Hematopoietic multipotent progenitor cell treated with erythropoietin and hydrocortisone succinate and interleukin-3 and kit ligand, for 6 days (in vitro differentiated cells): ENCODE measurements around the gene THAP2.

Experiments used
- DNase-seq: peaks from one replicate; pipeline ENCODE4 v3.0.0-alpha.2; 2015

THAP2 gene

DNA sequence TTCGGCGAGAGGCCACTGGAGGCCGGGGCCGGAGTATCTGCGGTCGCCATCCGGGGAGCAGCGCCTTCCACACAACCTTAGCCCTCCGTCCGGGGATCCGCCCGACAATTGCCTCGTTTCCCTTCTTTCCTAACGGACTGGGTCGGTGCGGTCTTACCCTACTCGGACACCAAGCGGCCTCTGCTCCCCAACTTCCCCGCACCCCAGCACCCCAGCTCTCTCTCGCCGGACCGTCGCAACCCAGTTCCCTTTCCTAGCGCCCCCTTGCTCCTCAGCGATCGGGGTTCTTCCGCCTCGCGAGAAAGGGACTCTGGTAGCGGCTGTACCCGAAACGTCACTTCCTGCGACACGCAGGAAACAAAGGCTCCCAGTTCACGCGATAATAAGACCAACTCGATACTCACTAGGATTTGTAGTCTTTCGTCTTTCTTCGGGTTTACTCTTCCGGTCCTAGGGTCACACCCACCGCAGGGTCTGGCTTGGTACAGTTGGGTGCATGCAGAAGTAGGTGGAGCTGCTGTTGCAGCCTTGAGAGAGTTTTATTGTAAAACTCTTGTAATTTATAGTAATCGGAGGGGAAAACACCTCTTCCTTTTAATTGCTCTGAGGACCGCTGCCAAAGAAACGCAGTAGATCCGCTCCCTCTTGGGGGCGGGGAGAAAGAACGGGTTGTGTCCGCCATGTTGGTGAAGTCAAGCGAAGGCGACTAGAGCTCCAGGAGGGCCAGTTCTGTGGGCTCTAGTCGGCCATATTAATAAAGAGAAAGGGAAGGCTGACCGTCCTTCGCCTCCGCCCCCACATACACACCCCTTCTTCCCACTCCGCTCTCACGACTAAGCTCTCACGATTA lies at the start of gene THAP2, which contains the start of gene ZFC3H1:
TSS of gene THAP2 (plus strand) at position 741 of the 850 bp plus-strand sequence. CDS start 209 bp downstream, outside the sequence.
TSS of gene ZFC3H1 (minus strand) at position 288 of the 850 bp plus-strand sequence. CDS start at position 50, 238 bp downstream.
- peak; percentile 100 for DNase-seq

DNA sequence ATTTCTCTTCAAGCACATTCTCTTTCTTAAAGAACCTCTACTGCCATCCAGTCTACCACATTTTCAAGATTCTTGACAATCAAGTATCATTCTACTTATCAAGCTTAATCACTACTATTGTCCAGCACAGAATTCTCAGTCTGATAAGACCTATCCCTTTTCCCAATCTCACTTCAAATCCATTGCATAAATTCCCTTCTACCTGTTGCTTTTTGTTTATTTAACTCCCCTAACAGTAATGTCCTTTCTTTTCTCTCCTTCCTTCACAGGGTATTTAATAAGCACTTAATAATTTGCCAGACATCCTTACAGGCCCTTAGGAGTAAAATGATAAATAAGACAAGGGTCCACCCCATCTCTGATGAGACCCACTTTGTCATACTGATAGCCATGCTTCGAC lies 42.2 kb upstream of the THAP2 start:
- no peak for DNase-seq

DNA sequence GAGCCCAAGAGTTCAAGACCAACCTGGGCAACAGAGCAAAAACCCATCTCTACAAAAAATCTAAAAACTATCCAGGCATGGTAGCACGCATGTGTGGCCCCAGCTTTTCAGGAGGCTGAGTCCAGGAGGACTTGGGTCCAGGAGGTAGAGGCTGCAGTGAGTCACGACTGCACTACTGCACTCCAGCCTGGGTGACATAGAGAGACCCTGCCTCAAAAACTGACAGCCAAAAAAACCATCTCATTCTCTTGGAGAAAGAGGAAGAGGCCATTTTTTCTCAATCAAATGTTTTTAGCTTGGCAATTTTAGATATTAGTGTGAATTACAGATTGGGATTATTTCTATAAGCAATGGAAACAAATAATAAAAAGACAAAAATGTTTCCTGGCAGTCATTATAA lies 38.6 kb upstream of the THAP2 start:
- no peak for DNase-seq

DNA sequence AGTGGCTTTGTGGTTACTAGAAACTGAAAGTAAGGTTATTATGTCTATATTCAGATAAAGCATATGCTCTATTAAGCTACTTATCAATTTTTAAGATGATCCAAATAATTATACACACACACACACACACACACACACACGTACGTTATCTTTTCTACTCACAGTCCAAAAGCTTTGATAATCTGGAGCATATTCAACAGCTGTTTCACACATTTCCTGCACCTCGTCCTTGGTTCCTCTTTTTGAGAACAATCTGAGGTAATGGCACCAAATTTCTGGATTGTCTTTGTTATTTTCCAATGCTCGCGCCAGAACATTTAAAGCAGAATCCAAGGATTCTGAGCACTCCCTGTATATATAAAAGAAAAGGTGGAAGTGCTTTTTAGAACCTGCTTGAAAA lies 38.0 kb upstream of the THAP2 start:
- peak; percentile 78 for DNase-seq

DNA sequence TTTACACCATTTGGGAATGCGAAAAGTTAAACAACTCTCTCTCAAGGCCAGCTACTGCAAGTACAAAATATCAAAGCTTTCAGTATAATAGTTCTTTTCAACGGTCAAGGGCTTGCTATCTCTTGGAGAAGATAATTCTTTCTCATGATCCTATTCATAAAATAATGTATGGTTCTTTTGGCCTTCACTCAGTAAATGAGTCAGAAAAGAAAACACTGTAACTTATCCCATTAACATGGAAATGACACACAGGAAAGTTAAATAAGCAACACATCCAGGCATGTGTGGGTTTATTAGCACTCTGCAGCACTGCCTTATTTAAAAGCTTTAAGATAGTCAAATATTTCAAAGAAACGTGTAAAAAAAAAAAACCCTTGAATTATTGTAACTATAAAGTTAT lies 37.3 kb upstream of the THAP2 start:
- DNase-seq = no peak

DNA sequence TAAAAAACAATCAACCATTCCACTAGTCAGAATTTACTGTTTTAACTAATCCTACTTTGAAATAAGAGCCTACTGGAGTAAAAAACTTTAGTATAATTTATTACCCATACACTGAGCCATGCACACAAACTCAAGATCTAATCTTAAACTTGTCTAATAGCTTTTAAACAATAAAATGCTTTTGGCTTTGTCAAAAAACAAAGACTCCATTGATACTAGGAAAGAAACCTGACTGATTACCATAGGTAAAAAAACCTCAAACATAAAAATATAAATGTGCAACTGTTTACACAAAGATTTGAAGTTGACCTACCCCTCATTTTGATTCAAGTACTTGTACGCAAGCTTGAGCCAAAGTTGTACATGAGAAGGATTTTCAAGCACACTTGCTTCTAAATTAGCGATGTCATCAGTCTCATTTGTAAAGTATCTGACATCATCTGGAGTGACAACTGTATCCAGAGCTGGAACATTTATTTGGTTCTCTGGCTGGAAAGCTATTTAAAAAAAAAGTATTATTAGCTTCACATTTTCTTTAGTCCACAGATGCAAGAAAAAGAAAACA lies 36.6 kb upstream of the THAP2 start:
- no peak for DNase-seq

DNA sequence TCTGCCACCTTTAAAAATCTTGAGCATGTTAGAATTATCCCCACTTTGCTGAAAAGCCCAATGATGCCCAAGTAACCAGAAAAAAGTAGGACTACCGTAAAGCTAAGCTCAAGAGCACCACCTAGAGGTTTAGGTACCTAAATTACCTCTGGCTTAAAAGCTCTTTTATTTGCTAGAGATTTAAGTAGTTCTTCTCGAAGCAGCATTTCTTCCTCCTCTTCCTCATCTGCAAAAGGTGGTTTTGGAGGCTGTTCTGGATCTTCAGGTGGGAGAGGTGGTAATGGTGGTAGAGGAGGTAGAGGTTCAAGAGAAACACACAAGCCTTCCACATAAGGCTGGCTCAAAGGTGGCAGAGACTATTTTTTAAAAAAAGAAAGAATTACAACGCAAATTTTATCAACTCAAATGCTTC lies 27.4 kb upstream of the THAP2 start:
- DNase-seq = peak; percentile 95

DNA sequence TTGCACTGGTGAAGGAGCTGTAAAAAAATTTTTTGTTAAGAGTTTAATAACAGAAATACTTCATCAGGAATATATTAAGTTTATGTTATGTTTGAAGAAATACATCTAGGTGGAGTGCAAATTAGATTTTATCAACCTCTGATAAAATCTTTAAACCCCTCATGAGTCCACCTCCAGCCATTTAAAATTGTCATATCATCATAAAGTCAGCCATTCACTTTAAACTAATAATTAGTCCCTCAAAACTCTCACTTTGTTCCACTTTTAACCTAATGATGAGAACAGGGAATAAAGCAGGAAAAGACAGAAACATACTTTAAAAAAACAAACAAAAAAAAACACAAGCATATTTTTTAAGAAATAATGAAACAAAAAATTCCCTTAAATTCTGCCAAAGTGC lies 25.6 kb upstream of the THAP2 start:
- no peak for DNase-seq

DNA sequence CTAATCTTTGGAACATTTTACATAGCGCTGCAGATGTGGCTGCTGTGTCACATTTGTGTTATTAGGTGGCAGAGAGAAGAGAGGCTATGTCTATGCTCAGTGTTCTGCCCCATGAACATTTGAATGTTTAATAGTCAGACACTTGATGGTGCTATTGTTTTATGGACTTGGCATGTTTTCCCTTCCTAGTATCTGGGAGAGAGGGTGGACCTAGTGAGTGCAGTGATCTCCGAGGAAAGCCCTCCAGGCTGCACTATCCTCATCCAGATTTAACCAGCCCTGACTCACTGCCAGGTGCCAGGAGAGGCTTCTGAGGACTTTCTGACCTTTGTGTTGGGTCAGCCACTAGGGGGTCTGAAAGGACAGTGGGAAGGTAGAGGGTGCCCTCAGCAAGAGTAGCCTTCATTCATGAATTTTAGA lies 24.8 kb upstream of the THAP2 start:
- peak; percentile 49 for DNase-seq

DNA sequence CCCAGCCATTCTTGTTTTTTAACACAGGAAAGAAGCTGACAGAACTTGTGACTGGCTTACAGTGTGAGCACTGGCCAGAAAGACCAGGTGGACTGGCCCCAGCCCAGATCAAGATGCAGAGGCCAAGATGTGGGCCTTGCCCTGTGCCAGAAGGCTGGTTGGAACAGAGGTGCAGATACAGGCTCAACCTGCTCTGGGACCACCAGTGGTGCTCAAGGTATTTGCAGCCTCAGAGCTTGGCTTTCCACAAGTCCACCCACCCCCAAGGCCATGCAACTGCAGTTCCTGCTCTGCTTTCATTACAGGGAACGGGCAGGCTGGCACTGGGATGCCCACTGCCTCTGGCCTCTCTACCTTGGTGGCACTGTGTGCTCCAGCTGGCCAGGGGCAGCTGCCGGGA lies 23.8 kb upstream of the THAP2 start:
- DNase-seq = no peak

DNA sequence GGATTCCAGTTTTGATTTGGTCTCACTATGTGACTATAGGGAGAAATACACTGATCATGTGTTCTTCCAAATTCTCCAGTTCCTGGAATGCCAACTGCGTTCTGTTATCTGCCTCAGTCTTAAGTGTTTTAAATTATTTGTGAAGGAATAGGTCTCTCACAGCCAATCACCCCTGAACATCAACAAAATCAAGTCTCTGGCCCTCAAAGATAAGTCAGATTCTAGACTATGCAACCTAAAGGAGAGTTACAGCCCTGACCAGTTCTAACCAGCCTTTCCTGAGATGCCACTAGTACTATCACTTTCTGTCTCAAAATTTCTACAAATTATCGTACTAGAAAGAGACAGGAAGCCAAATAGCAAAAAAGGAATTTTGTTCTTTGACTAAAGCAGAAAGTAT lies 22.7 kb upstream of the THAP2 start:
- peak; percentile 65 for DNase-seq

DNA sequence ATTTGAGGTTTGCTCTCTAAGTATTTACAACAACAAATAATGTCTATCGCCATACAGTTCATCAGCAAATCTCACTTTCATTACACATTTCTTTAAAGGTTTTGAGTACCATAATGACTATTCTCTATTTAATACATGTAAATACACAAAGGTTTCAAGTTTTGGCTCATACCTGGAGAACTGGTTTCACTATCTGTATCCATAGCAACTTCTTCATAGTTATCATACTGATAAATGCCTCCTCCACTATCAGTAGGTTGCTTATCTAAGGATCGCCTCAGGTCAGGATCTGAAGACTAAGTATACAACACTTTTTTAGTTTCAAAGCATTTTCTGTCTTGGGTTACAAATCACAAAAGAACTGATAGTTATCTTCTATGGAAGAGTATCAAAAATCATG lies 21.8 kb upstream of the THAP2 start:
- no peak for DNase-seq

DNA sequence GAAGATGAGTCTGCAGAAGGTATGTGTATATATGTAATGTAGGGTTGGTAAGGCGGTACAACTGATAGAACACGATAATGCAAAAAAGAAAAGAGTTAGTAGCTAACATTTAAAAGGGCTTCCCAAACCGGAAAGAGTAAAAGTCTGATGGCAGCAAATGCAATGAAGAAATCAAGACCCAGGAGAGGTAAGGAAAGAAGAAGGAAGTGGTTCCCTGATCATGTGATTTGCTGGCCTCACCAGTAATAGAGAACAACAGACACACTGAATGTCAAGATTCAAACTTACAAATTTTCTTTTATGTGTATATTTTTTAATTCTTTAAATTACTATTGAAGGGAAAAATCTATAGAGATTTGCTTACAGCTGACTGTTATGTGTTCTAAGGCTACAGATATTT lies 18.8 kb upstream of the THAP2 start:
- DNase-seq = peak; percentile 40

DNA sequence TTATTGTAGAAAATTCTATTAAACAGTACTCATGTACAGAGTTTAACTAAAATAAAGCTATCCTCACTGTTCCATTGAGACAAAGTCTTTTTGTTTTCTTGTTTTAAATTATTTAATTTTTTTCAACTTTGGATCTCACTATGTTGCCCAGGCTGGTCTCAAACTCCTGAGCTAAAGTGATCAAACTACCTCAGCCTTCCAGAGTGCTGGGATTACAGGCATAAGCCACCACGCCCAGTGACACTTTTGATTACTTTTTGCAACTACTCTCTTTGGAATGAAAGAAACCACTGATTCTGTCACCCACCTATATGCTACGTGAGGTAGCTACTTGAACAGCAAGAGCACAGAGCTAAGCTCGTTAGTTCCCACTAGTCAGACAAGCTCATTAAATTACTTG lies 17.6 kb upstream of the THAP2 start:
- no peak for DNase-seq

DNA sequence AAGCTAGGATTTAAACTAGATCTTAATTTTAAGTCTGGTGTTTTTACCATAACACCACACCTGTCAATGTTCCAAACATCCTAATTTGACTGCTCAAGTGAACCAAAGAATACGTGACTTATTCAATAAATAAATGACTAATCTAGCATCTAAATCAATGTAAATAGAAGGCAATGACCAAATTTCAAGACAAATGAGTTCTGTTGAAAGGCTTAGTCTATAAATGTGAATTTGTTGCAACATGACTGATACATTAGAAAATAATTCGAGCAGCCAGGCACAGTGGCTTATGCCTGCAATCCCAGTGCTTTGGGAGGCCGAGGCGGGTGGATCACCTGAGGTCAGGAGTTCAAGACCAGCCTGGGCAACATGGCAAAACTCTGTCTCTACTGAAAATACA lies 15.6 kb upstream of the THAP2 start:
- no peak for DNase-seq

DNA sequence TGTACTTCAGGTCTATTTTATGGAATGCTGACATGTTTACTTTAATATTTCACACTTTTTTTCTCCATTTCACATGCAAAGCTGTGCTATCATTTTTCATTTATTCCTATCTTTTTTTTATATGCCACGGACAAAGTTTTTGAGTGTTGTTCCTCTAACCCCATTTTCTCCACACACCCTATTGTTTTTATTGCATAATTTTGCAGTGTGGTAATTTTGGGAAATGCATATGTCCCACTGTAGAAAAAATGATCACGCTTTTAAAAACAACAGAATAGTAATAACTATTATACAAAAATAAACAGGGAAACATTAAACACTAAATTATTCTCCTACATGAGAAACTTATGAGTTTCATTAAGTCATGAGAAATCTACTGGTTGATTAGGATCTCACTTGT lies 14.7 kb upstream of the THAP2 start:
- DNase-seq = no peak

DNA sequence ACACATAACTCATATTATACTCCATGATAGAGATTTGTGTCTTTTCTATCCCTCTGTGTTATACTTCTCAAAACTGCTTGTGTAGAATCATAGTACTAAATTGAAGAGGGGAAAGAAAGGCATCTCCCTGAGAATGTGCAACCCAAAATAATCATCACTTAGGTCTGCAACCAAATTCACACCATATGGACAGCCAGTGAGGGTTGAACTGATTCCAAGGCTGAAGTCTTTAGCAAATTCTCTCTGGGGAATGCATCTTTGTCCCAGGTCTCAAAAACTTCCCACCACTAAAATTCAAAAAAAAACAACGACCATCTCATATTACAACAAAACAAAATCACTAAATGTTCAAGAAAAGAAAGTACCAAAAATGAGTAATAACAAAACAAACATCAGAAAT lies 11.4 kb upstream of the THAP2 start:
- DNase-seq = no peak

DNA sequence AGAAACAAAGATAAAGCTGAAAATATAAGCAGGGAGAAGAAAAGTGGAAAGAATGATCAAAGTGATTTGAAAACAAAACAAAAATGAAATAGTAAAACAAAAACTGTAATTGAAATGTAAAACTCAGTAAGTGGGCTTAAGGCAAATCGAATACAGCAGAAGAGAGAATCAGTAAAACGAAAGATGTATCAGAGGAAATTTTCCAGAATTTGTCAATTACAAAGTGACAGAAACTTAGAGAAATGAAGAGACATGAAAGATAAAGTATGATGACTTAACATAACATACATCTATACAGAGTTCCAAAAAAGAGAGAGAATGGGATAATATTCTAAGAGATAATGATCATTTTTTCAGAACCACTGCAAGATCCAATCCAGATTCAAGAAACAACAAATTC lies 11.0 kb upstream of the THAP2 start:
- no peak for DNase-seq

DNA sequence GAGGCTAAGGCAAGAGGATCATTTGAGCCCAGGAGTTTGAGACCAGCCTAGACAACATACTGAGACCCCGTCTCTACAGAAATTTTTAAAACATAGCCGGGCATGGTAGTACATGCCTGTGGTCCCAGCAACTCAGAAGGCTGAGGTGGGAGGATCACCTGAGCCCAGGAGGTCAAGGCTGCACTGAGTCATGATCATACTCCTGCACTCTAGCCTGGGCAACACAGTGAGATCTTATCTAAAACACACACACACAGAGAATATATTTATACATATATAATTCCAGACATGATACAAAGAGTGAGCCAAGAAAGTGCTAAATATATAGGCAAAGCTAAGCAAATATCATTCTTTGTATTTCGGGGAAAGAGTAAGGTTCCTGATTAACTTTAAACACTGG lies 9.9 kb upstream of the THAP2 start:
- DNase-seq = no peak

DNA sequence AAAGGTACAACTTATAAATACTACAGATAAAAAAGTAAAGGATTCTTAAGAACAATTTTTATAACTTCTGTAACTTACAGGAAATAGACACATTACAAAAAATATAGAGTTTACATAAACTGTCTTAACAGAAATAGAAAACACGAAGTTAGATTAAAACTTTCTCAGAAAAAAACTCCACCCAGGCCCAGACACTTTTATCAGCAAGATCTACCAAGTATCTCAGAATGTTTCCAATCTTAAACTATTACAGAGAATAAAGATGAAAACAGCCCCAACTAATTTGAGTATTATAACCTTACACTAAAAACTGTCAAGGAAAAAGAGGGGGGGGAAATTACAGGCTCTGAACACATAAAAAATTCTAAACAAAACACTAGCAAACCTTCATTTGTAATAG lies 8.6 kb upstream of the THAP2 start:
- DNase-seq = no peak

DNA sequence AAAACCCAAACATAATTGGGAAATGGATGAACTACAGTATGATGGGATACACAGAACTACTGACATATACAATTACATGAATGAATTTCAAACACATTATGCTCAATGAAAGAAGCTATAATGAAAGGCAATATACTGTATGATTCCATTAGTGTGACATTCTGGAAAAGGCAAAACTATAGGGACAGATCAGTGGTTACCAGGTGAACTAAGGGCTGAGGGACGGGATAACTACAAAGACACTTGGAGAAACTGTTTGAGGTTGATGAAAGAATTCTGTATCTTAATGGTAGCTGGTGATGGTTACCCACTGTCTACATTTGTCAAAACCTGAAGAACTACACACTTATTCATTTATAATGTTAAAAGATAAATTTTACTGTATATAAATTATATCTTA lies 8.2 kb upstream of the THAP2 start:
- DNase-seq = no peak

DNA sequence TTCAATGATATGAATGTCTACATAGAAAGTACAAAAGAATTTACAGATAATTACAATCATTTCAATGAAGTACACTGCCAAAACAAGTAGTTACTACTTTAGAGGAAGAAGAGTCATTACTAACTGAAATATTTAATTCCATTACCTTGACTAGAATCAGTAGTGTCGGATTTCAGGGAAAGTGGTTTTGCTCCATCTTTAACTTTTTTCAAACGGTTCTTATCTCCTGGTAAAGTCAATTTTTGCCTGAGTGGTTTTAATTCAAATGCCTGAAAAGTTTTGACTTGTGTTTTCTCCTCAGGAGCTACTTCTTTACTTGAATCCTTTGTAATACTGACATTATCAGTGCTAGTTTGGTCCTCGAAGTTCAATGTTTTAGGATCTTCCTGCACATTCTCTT lies 7.4 kb upstream of the THAP2 start:
- DNase-seq = no peak

DNA sequence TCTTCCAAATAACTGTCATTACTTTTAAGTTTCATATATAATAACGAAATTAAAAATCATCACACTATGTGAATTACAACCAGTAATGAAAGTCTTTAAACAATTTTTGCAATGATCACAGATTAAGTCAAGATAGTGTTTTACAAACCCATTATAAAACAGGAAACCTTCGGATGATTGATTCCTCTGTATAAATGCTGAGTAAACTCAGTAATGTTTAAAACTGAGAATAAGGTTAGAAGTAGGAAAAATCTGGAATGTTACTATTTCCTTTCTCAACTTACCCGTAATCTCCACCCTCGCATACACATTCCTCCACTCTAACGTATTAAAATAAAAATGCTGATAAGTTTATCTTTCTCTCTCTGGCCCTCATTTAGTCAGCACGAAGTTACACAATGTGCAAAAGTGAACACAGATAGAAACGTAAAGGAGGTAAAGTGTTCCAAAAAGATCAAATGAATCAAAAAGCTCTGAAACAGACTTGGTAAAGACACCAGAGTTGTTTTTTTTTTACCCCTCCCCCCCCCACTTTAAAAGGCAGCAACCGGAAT lies 2.0 kb upstream of the THAP2 start:
- peak; percentile 73 for DNase-seq

DNA sequence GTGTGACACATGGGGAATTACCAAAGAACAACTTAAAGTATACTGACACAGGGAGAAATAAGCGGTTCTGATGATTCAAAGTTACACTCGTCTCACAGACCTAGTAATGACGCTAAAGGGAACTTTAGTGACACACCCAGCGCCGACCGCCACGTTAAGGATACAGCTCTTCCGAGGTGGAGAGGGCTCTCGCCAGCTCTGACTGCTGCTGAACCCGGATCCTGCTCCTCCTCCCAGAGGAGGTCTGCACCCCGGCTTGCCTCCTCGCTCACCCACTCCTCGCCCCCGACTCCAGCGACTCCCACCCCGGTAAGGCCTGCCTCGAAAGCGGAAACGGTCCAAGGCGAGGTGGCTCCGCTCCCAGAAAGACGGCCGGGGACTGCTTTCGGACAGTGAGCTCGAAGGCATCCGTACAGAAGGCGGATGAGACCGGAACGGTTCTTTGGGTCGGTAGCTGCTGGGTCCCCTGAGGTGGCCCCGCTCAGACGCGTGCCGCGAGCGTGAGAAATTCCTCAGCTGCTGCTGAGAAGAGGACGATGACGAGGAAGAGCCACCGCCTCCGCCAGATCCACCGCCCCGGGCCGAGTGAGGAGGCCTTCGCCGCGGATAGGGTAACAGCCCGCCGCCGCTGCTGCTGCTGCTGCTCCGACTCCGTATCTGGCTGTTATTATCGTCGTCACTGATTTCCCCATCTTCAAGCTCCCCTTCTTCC lies 1.1 kb upstream of the THAP2 start:
- peak; percentile 83 for DNase-seq
